ENCODE data around the gene DENND11. TPM values are rescaled to one million over a fixed set of nuclear protein-coding genes. Genes with fewer than 3 reads are reported as not detected.

The DENND11 gene
- polyA plus RNA-seq, 1 experiment: 4.6 TPM

GRCh38 chr7:141698247-141699015 lies 3.5 kb downstream of the DENND11 start:
- Histone ChIP-seq H3K36me3 (ENCODE audit: control insufficient read depth, insufficient read depth, low read length) (no peaks in the 10 kb centered on the region; the same call in 1 of the 2 replicates), H3K4me3 (ENCODE audit: low read depth, low read length) (no peak overlapping the region), H3K27me3 (ENCODE audit: control insufficient read depth, insufficient read depth, low read length) (peaks cover 1% of the 10 kb centered on the region; the same call in 1 of the 2 replicates)
- POLR2A ChIA-PET: no interaction called here
- CTCF ChIA-PET: no interaction called here
- no peak for TF ChIP-seq CTCF (IDR thresholded peaks at IDR 0.05; ENCODE audit: insufficient read depth, low read depth, low read length)
- DNase-seq (ENCODE audit: low read depth): no peak

- H3K36me3 ChIP-seq (ENCODE audit: control insufficient read depth, insufficient read depth, low read length): no peaks in the 10 kb centered on the region; the same call in 1 of the 2 replicates
- POLR2A ChIA-PET: no interaction called here
- no peak for DNase-seq (ENCODE audit: low read depth)
- CTCF ChIA-PET: no interaction called here
- TF ChIP-seq CTCF (IDR thresholded peaks at IDR 0.05; ENCODE audit: insufficient read depth, low read depth, low read length): no peak
- H3K4me3 ChIP-seq (ENCODE audit: low read depth, low read length): no peak overlapping the region
- H3K27me3 ChIP-seq (ENCODE audit: control insufficient read depth, insufficient read depth, low read length): no peaks in the 10 kb centered on the region
Measured at GRCh38 chr7:141697211-141697871, 4.6 kb downstream of the DENND11 start.

- ChIA-PET POLR2A (no interaction called here), CTCF (interaction anchor here (0.5 kb wide), 1 partner anchor 289 kb away, joined by 3 read pairs; no protein-coding TSS in a partner anchor)
- TF ChIP-seq CTCF (IDR thresholded peaks at IDR 0.05; ENCODE audit: insufficient read depth, low read depth, low read length): no peak
- no peak overlapping the region for H3K4me3 ChIP-seq (ENCODE audit: low read depth, low read length)
- H3K27me3 ChIP-seq (ENCODE audit: control insufficient read depth, insufficient read depth, low read length): no peaks in the 10 kb centered on the region
- DNase-seq (ENCODE audit: low read depth): no peak
- no peaks in the 10 kb centered on the region; the same call in 1 of the 2 replicates for H3K36me3 ChIP-seq (ENCODE audit: control insufficient read depth, insufficient read depth, low read length)
Measured at GRCh38 chr7:141696348-141696747, 5.6 kb downstream of the DENND11 start.

GRCh38 chr7:141695803-141696289 lies 6.1 kb downstream of the DENND11 start:
- DNase-seq (ENCODE audit: low read depth): no peak
- H3K36me3 ChIP-seq (ENCODE audit: control insufficient read depth, insufficient read depth, low read length): no peaks in the 10 kb centered on the region; the same call in 1 of the 2 replicates
- H3K27me3 ChIP-seq (ENCODE audit: control insufficient read depth, insufficient read depth, low read length): no peaks in the 10 kb centered on the region
- ChIA-PET POLR2A (no interaction called here), CTCF (interaction anchor here (0.5 kb wide), 1 partner anchor 289 kb away, joined by 3 read pairs; no protein-coding TSS in a partner anchor)
- no peak overlapping the region for H3K4me3 ChIP-seq (ENCODE audit: low read depth, low read length)
- TF ChIP-seq CTCF (IDR thresholded peaks at IDR 0.05; ENCODE audit: insufficient read depth, low read depth, low read length): no peak

- DNase-seq (ENCODE audit: low read depth): no peak
- POLR2A ChIA-PET: no interaction called here
- H3K36me3 ChIP-seq (ENCODE audit: control insufficient read depth, insufficient read depth, low read length): no peaks in the 10 kb centered on the region; the same call in 1 of the 2 replicates
- no peak for TF ChIP-seq CTCF (IDR thresholded peaks at IDR 0.05; ENCODE audit: insufficient read depth, low read depth, low read length)
- no peak overlapping the region for H3K4me3 ChIP-seq (ENCODE audit: low read depth, low read length)
- no peaks in the 10 kb centered on the region for H3K27me3 ChIP-seq (ENCODE audit: control insufficient read depth, insufficient read depth, low read length)
- CTCF ChIA-PET: no interaction called here
Measured at GRCh38 chr7:141693082-141693481, 8.9 kb downstream of the DENND11 start.

Measured in BJ (cell line).